Suprapubic skin (tissue), 3 donors: Measurements from ENCODE around the gene MCM5.

ENCODE experiments used
- POLR2A ChIP-seq, 2 donors: fragments of 450-650 bp; IDR thresholded peaks; one replicate each; pipeline ENCODE4 v1.6.1; 2017; ENCODE audit warnings: antibody characterized with exemption in 2 of 2, mild to moderate bottlenecking in 2 of 2, moderate library complexity in 2 of 2
- TF ChIP-seq, protein P1 (sequence below), 2 donors: fragments of 200-600 bp in 1 of 2; fragments of 450-650 bp in 1 of 2; sonication (generic) in 1 of 2; IDR thresholded peaks; one replicate each; pipeline ENCODE4 v1.5.1; 2016 to 2019; ENCODE audit warnings: antibody characterized with exemption in 2 of 2, mild to moderate bottlenecking in 1 of 2, moderate library complexity in 1 of 2

- TF ChIP-seq, protein P1, sequence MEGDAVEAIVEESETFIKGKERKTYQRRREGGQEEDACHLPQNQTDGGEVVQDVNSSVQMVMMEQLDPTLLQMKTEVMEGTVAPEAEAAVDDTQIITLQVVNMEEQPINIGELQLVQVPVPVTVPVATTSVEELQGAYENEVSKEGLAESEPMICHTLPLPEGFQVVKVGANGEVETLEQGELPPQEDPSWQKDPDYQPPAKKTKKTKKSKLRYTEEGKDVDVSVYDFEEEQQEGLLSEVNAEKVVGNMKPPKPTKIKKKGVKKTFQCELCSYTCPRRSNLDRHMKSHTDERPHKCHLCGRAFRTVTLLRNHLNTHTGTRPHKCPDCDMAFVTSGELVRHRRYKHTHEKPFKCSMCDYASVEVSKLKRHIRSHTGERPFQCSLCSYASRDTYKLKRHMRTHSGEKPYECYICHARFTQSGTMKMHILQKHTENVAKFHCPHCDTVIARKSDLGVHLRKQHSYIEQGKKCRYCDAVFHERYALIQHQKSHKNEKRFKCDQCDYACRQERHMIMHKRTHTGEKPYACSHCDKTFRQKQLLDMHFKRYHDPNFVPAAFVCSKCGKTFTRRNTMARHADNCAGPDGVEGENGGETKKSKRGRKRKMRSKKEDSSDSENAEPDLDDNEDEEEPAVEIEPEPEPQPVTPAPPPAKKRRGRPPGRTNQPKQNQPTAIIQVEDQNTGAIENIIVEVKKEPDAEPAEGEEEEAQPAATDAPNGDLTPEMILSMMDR (IDR thresholded peaks at IDR 0.05) = no peak
- TF ChIP-seq POLR2A (IDR thresholded peaks at IDR 0.05) = no peak
Measured at GRCh38 chr22:35384975-35385588, 14.9 kb upstream of the MCM5 start.
